ENCODE results near the gene EVI2B.
A peak's percentile ranks its signal among the peaks of the same experiment; 100 is the strongest.
"Not testable (repeated sequence)": the region's sequence is repeated elsewhere in the genome, so short reads cannot be mapped to it uniquely, and the experiment has no call there.

EVI2B gene

DNA sequence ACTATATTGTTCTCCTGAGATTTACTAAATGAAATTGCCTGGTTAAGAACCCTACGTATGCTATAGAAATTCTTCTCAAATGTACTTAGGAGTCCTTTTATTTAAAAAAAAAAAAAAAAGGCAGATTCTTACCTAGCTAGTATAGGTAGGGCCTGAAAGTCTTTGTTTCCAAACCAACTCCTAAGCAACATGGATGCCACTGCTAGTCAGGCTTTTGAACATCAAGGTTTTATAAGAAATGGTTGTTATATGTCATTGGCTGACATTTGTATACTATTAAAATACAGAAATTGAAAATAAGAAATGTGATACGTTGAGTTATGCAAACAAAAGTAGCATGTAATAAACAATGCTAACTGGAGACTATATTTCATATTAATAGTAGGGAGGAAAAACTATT is 6.4 kb upstream of the EVI2B start:
- no peak for FAIRE-seq
- no peak for DNase-seq (ENCODE audit: insufficient read length, low spot score)
- TF ChIP-seq POLR2A (IDR thresholded peaks at IDR 0.05; ENCODE audit: low read depth, low read length), result no peak

DNA sequence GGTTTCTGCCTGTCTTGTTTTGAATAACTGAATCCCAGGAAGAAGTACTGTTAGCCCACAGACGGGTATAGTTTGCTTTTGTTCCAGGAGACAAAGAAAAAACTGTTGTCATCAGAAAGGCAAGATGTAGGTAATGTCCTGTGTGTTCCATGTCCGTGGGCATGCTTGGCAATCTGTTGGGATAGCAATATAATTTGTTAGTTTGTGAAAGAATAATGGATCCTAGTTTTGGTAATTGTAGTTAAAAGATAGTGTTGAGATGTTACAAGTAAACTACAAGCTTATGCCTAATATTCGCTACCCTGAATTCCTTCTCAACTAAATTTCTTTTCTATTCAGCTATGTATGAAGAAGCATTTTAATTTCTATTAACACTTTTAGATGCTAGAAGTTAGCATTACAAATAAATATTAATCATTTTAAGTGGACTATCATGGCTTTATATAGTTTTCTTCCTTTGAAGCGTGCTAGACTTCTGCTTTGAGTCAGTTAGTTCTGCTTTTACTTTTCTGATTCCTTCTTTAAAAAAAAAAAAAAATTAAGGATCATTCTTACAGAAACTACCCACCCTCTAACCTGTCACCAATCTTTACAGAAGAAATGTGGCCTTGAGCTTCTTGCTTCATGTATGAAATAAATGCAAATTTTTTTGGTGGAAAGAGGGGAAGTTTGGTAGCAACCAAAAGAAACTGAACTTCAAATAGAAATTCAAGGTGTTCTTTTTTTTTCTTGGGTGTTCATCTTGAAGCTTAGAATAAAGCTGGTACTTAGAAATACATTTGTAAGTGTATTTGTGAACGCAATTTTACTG is 5.2 kb upstream of the EVI2B start:
- DNase-seq (ENCODE audit: insufficient read length, low spot score), result no peak
- FAIRE-seq, result peak; percentile 61
- no peak for TF ChIP-seq POLR2A (IDR thresholded peaks at IDR 0.05; ENCODE audit: low read depth, low read length)

DNA sequence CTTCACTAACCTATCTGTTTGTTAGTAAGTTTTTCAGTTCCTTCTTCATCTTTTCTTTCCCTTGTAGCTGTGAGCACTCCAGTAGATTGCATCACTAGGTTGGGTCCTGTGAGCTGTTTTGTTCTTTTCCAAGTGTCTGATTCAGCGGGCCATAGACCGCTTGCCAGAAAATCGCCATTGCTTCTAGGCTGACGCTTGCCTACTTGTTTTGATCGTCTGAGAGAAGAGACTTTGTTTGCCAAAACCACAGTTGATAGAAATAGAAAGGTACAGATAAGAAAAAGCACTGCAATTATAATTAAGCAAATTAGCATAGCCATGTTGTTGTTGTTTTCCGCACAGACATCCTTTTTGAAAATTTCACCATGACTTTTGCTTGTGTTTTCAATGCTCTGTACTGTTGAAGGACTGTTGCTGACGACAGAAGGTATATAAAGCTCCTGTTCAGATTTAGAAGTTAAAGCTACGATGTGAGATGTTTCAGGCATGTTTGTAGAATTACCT is 4.5 kb upstream of the EVI2B start:
- FAIRE-seq, result peak; percentile 92
- DNase-seq (ENCODE audit: insufficient read length, low spot score), result no peak
- TF ChIP-seq POLR2A (IDR thresholded peaks at IDR 0.05; ENCODE audit: low read depth, low read length), result no peak

DNA sequence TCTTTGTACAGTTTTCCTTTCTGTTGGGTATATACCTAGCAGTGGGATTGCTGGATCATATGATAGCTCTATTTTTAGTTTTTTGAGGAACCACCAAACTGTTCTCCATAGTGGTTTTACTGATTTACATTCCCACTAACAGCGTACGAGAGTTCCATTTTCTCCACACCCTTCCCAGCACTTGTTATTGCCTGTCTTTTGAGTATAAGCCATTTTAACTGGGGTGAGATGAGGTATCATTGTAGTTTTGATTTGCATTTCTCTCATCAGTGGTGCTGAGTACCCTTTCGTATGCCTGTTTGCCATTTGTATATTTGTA is 887 bp upstream of the EVI2B start:
- TF ChIP-seq POLR2A (IDR thresholded peaks at IDR 0.05; ENCODE audit: low read depth, low read length), result no peak
- FAIRE-seq (no peak), DNase-seq (ENCODE audit: insufficient read length, low spot score) (no peak)

DNA sequence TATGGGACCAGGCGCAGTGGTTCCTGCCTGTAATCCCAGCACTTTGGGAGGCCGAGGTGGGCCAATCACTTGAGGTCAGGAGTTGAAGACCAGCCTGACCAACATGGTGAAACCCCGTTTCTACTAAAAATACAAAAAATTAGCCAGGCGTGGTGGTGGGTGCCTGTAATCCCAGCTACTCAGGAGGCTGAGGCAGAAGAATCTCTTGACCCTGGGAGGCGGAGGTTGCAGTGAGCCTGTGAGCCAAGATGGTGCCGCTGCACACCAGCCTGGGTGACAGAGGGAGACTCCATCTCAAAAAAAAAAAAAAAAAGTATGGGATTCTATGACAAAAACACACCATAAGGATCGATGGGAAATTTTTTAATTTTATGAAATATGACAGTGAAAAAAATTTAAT is 1.6 kb downstream of the EVI2B start:
- FAIRE-seq; DNase-seq (ENCODE audit: insufficient read length, low spot score): not testable (repeated sequence)

DNA sequence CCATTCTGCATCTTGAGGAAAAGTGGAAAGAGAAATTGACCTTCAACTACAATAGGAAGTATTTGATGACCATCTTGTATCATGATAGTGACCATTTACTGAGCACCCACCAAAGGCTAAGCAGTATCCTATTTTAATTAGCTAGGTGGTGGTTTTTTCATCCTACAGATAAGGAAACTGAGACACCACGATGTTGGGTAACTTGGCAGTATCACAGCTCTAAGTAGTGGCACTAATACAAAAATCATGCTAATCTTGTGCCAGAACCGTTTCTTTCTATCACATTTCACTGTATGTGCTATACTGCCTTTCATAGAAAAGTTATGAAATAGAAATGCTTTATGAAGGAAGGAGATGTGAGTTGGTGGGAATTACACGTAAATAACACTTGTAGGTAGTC is 2.3 kb downstream of the EVI2B start:
- FAIRE-seq (no peak), DNase-seq (ENCODE audit: insufficient read length, low spot score) (no peak)
- TF ChIP-seq POLR2A (IDR thresholded peaks at IDR 0.05; ENCODE audit: low read depth, low read length), result no peak

DNA sequence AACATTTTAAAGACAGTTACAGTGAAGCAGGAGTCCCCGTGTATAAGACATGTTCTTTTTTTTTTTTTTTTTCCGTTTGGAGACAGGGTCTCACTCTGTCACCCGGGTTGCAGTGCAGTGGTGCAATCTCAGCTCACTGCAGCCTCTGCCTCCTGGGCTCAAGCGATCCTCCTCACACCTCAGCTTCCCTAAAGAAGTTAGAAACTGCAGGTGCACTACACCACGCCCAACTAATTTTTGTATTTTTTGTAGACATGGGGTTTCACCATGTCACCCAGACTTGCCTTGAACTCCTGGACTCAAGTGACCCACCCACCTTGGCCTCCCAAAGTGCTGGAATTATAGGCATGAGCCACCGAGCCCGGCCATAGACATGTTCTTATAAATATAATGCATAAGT is 3.0 kb downstream of the EVI2B start:
- TF ChIP-seq POLR2A (IDR thresholded peaks at IDR 0.05; ENCODE audit: low read depth, low read length), result no peak
- FAIRE-seq (no peak), DNase-seq (ENCODE audit: insufficient read length, low spot score) (no peak)

DNA sequence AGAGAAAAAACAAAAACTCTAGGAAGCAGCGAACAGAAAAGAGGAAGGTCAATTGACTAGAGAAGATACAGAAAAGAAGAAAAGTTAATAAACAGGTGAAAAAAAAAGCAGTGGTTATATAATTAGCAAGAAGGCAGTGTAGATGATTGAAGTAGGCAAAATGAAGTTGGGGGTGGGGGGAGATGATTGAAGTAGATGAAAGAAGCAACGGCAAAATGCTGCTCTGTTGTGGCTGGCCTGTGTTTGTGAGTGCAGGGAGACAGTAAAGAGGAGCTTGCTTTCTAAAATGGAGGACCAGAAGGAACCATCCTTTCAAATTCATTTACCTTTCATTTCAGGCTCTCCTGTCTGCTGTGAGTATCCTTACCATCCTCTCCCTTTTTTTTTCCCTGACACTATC is 3.6 kb downstream of the EVI2B start:
- FAIRE-seq (no peak), DNase-seq (ENCODE audit: insufficient read length, low spot score) (no peak)
- TF ChIP-seq POLR2A (IDR thresholded peaks at IDR 0.05; ENCODE audit: low read depth, low read length), result no peak

DNA sequence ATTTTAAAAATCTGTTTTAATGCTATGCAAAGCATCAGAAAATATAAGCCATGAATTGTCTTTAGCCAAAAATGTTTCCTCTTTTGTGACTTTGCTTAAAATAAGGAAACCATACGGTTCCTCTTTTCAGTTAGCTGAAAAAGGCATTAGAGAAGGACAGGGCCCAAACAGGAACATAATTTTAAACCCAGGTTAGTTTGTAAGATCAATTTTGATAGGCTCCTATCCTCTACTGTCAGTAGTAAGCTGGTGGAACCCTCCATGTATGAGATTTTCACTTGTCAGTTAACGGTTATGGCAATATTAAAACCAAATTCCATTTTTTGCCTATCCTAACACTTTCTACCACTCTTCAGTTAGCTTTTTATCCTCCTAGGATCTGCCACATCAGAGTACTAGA is 4.3 kb downstream of the EVI2B start:
- no peak for TF ChIP-seq POLR2A (IDR thresholded peaks at IDR 0.05; ENCODE audit: low read depth, low read length)
- DNase-seq (ENCODE audit: insufficient read length, low spot score), result no peak
- no peak for FAIRE-seq

DNA sequence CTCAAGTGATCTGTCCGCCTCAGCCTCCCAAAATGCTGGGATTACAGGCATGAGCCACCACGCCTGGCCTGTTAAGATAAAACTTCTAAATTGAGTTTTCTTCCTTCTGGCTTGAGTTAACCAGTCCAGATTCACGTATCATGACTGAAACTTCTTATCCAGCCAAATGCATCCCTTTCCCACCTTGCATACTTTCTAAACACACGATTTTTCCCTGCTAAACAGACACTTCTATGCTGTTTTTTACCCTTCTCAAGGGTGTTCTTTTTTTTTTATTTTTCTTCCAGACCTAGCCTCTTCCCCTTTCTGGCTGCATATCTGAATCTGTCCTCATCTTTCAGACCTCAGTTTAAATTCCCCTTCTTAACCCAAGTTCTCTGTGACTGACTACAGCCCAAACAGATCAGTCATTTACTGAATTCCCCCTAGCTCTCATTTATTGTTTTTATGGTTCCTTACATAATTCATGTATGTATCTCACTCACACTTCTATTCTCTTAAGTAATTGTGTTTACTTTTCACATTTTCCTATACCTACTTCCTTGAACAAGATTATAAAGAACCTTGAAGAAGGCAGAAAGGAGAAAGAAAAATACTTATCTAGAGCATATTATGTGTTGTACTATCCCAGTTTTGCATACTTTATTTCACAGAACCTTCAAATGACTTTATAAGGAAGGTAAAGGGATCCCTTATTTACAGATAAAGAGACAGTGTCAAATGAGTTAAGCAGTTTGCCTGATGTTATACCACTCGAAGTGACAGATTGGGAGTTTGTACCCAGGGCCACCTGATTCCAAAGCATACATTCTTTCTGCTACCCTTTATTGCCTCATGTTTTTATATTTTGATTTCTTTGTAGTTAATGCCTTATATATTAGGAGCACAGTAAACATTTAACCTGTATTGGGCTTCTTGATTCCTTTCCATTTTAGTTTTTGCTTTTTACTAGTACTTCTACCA is 5.2 kb downstream of the EVI2B start:
- FAIRE-seq (no peak), DNase-seq (ENCODE audit: insufficient read length, low spot score) (no peak)
- TF ChIP-seq POLR2A (IDR thresholded peaks at IDR 0.05; ENCODE audit: low read depth, low read length), result no peak

DNA sequence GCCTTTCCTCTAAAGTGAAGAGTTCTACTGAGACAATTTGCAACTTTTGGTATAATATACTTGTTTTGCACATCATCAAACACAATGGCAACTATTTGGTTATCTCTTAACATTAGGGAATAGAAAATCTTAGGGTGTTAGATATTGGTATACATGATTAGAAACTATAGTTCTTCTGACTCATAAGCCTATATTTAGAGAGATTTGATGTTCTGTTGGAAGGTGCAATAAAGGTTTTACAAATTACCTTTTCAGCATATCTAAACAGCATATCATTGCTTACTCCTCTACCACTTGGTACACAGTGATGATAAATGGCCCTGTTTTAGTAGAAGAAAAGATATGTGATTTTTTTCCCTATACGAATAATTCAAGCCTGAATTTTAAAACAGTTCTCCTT is 6.2 kb downstream of the EVI2B start:
- no peak for DNase-seq (ENCODE audit: insufficient read length, low spot score)
- no peak for TF ChIP-seq POLR2A (IDR thresholded peaks at IDR 0.05; ENCODE audit: low read depth, low read length)
- no peak for FAIRE-seq

DNA sequence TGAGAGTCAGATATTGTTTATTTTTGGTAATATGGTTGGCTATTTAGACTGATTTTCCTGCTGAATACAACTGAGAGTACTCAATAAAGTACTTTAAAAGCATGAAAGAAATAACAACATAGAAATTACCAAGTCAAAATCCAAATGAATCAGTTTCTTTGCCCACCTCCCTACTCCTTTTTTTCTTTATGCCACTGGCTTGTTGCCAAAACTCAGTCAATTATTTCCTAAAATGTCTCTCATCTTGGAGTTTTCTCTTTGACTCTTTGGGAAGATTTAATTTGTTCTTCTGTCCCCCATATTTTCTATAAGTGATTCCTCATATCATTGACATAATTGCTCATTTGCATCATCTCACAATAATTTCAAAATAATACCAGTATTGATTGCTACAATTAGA is 14.2 kb downstream of the EVI2B start:
- DNase-seq (ENCODE audit: insufficient read length, low spot score) (no peak), FAIRE-seq (no peak)
- no peak for TF ChIP-seq POLR2A (IDR thresholded peaks at IDR 0.05; ENCODE audit: low read depth, low read length)

DNA sequence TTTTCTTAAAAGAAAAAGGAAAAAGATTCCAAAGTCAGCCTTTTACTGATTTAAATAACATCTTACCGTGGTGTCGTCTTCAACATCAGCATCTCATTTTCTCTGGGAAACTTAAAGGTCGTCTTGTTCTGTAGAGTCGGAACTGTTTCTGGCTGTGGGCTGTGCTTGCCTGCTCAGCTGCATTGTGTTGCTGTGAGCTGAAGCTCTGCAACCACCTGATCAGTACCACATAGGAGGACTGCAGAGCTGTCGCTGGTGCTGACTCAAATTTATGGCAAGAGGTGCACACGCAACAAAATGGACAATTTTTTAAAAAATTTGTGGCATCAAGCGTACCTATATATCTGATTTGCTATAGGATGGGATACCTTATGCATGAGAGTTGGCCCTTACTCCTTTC is 16.8 kb downstream of the EVI2B start, which contains the start of gene OMG:
Gene OMG (minus strand): TSS at position 150 of the 400 bp plus-strand sequence. CDS start 908 bp downstream, outside the sequence.
- DNase-seq (ENCODE audit: insufficient read length, low spot score) (no peak), FAIRE-seq (no peak)
- no peak for TF ChIP-seq POLR2A (IDR thresholded peaks at IDR 0.05; ENCODE audit: low read depth, low read length)

DNA sequence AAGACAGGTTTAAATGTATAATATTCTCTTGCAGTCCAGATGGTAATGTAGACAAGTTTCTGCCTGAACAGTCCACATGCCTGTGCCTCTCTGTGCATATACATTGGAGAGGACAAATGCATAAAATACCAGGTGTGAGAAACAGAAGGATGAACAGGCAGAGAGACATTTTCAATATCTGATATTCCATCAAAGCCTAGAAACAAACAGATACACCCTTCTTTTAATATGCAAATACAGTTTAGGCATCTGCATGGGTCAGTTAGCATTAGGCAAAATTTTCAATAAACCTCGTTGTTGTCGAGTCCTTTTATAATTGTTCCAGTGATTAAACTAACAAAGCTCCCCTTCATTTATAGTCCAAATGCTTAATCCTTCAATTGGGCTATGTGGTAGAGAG is 17.7 kb downstream of the EVI2B start:
- FAIRE-seq, result no peak
- no peak for TF ChIP-seq POLR2A (IDR thresholded peaks at IDR 0.05; ENCODE audit: low read depth, low read length)
- DNase-seq (ENCODE audit: insufficient read length, low spot score), result no peak

Data from H54 (cell line).